ENCODE results near the gene ARAP1. TPM values are rescaled to one million over a fixed set of nuclear protein-coding genes. Genes with fewer than 3 reads are reported as not detected.

The ARAP1 gene
- total and polyA plus RNA-seq, 2 donors (not counting 1 experiment from before 2014, with no cell fraction given): 41.8 to 113 TPM

- Histone ChIP-seq H3K4me3 (replicated peaks in 1 of 4; ENCODE audit: control extremely low read depth in 1 of 4, insufficient read depth in 1 of 4, low read depth in 3 of 4, low read length in 4 of 4) (no peak overlapping the region), H3K9me3 (ENCODE audit: control insufficient read depth, insufficient read depth, low read depth, low read length) (no peaks in the 10 kb centered on the region), H3K4me2 (ENCODE audit: extremely low read depth, insufficient read depth, low read length) (no peak overlapping the region), H3K27ac (ENCODE audit: insufficient read depth, low read length) (no peak overlapping the region), H3K27me3 (ENCODE audit: control insufficient read depth, insufficient read depth, low read length) (no peaks in the 10 kb centered on the region), H3K9ac (ENCODE audit: insufficient read depth, low read length) (no peak overlapping the region), H4K20me1 (ENCODE audit: control insufficient read depth, extremely low read depth, insufficient read depth, low read length) (no peaks in the 10 kb centered on the region), H3K4me1 (ENCODE audit: control insufficient read depth, extremely low read depth, insufficient read depth, low read length) (peaks cover 36% of the 10 kb centered on the region), H2AFZ (ENCODE audit: low read length) (no peak overlapping the region), H3K36me3 (ENCODE audit: control insufficient read depth, insufficient read depth, low read length) (no peaks in the 10 kb centered on the region), H3K79me2 (ENCODE audit: control insufficient read depth, insufficient read depth, low read length) (peaks cover 14% of the 10 kb centered on the region)
- TF ChIP-seq CTCF (conservative IDR thresholded peaks at IDR 0.05 in 1 of 2, IDR thresholded peaks at IDR 0.05 in 1 of 2; ENCODE audit: low read depth in 1 of 2, low read length in 2 of 2) (no peak), EZH2 (IDR thresholded peaks at IDR 0.05; ENCODE audit: low read length, missing control alignments) (no peak)
- peak in 1 of 2 donors; percentile 16 for DNase-seq (ENCODE audit: low read depth in 2 of 2)
These were observed 10.8 kb downstream of the ARAP1 start for GRCh38 chr11:72741429-72741833.

GRCh38 chr11:72740562-72741428, 11.4 kb downstream of the ARAP1 start:
- peaks cover 14% of the 10 kb centered on the region for H3K79me2 ChIP-seq (ENCODE audit: control insufficient read depth, insufficient read depth, low read length)

GRCh38 chr11:72740060-72740424, 12.2 kb downstream of the ARAP1 start:
- Histone ChIP-seq H3K4me2 (ENCODE audit: extremely low read depth, insufficient read depth, low read length) (no peak overlapping the region), H3K27me3 (ENCODE audit: control insufficient read depth, insufficient read depth, low read length) (no peaks in the 10 kb centered on the region), H2AFZ (ENCODE audit: low read length) (no peak overlapping the region), H3K4me1 (ENCODE audit: control insufficient read depth, extremely low read depth, insufficient read depth, low read length) (peaks cover 45% of the 10 kb centered on the region), H4K20me1 (ENCODE audit: control insufficient read depth, extremely low read depth, insufficient read depth, low read length) (no peaks in the 10 kb centered on the region), H3K4me3 (replicated peaks in 1 of 4; ENCODE audit: control extremely low read depth in 1 of 4, insufficient read depth in 1 of 4, low read depth in 3 of 4, low read length in 4 of 4) (no peak overlapping the region), H3K9me3 (ENCODE audit: control insufficient read depth, insufficient read depth, low read depth, low read length) (no peaks in the 10 kb centered on the region), H3K36me3 (ENCODE audit: control insufficient read depth, insufficient read depth, low read length) (no peaks in the 10 kb centered on the region), H3K27ac (ENCODE audit: insufficient read depth, low read length) (no peak overlapping the region), H3K9ac (ENCODE audit: insufficient read depth, low read length) (no peak overlapping the region), H3K79me2 (ENCODE audit: control insufficient read depth, insufficient read depth, low read length) (peaks cover 14% of the 10 kb centered on the region)
- TF ChIP-seq EZH2 (IDR thresholded peaks at IDR 0.05; ENCODE audit: low read length, missing control alignments) (no peak), CTCF (conservative IDR thresholded peaks at IDR 0.05 in 1 of 2, IDR thresholded peaks at IDR 0.05 in 1 of 2; ENCODE audit: low read depth in 1 of 2, low read length in 2 of 2) (no peak)
- no peak for DNase-seq (ENCODE audit: low read depth in 2 of 2)

More at GRCh38 chr11:72740562-72741428, 11.4 kb downstream of the ARAP1 start:
- Histone ChIP-seq H3K36me3 (ENCODE audit: control insufficient read depth, insufficient read depth, low read length) (no peaks in the 10 kb centered on the region), H3K4me2 (ENCODE audit: extremely low read depth, insufficient read depth, low read length) (no peak overlapping the region), H3K27me3 (ENCODE audit: control insufficient read depth, insufficient read depth, low read length) (no peaks in the 10 kb centered on the region), H2AFZ (ENCODE audit: low read length) (no peak overlapping the region), H3K9ac (ENCODE audit: insufficient read depth, low read length) (no peak overlapping the region), H3K4me1 (ENCODE audit: control insufficient read depth, extremely low read depth, insufficient read depth, low read length) (peaks cover 40% of the 10 kb centered on the region), H3K27ac (ENCODE audit: insufficient read depth, low read length) (no peak overlapping the region), H3K4me3 (replicated peaks in 1 of 4; ENCODE audit: control extremely low read depth in 1 of 4, insufficient read depth in 1 of 4, low read depth in 3 of 4, low read length in 4 of 4) (no peak overlapping the region), H3K9me3 (ENCODE audit: control insufficient read depth, insufficient read depth, low read depth, low read length) (no peaks in the 10 kb centered on the region), H4K20me1 (ENCODE audit: control insufficient read depth, extremely low read depth, insufficient read depth, low read length) (no peaks in the 10 kb centered on the region)
- TF ChIP-seq EZH2 (IDR thresholded peaks at IDR 0.05; ENCODE audit: low read length, missing control alignments) (no peak), CTCF (conservative IDR thresholded peaks at IDR 0.05 in 1 of 2, IDR thresholded peaks at IDR 0.05 in 1 of 2; ENCODE audit: low read depth in 1 of 2, low read length in 2 of 2) (no peak)
- no peak for DNase-seq (ENCODE audit: low read depth in 2 of 2)
